K562 (cell line): ENCODE data around the gene PCSK2. TPM values are rescaled to one million over a fixed set of nuclear protein-coding genes. Genes with fewer than 3 reads are reported as not detected.

Source experiments
- ATAC-seq: fragments of 200-7000 bp; cut with Tn5 transposase; 3 replicates; pipeline ENCODE4 v1.9.1; 2020; ENCODE audit warnings: moderate library complexity
- BruUV-seq: library from RNA; stranded (reverse); fragments of 400-500 nt; replicated peaks from 2 replicates; lab custom pipeline; 2021; lab: Mats Ljungman, UMichigan
- CTCF ChIA-PET: fragments of 300-600 bp; formaldehyde crosslinking; extraction: SDS; loops from one replicate; lab custom pipeline; 2021; ENCODE audit warnings: low intra/inter-chr PET ratio; lab: Yijun Ruan, JAX
- POLR2A ChIA-PET: fragments of 300-600, 350-650 bp; sonication (Branson Sonifier 250); formaldehyde crosslinking; extraction: SDS; loops from one replicate; lab custom pipeline; 2021; ENCODE audit warnings: antibody characterized with exemption, inconsistent platforms; lab: Yijun Ruan, JAX
- DNase-seq, 4 experiments: peaks; one replicate each; pipeline versions ENCODE4 v3.0.0 to v3.0.0-alpha.2; 2011 to 2018; ENCODE audit warnings: low spot score in 3 of 4, mixed read lengths in 3 of 4; ENCODE audit errors: extremely low read depth in 1 of 4
- FAIRE-seq: peaks from 2 replicates; lab custom pipeline; 2011; peaks lifted over from hg19 to GRCh38; lab: Jason Lieb, UNC
- H2AFZ ChIP-seq: 2 replicates; pipeline ENCODE4 v1.6.0; 2011; ENCODE audit warnings: low read depth, low read length, control low read depth, inconsistent platforms
- H3K27ac ChIP-seq: fragments of 200-600 bp; 3 replicates; pipeline ENCODE4 v1.8.0; 2011; ENCODE audit warnings: low read depth, mild to moderate bottlenecking, control low read depth, inconsistent platforms, low read length, moderate library complexity, mixed read lengths; ENCODE audit errors: extremely low read depth
- H3K27me3 ChIP-seq, 2 experiments: fragments of 300-600 bp in 1 of 2; 2 replicates in 1 of 2; 3 replicates in 1 of 2; pipeline versions ENCODE4 v1.6.0 to v1.8.0; 2011; ENCODE audit warnings: inconsistent platforms in 2 of 2, low read length in 2 of 2, mild to moderate bottlenecking in 1 of 2, mixed read lengths in 1 of 2, moderate library complexity in 1 of 2; ENCODE audit not compliant: control insufficient read depth in 2 of 2, insufficient read depth in 2 of 2
- H3K36me3 ChIP-seq: fragments of 300-600 bp; 3 replicates; pipeline ENCODE4 v1.8.0; 2011; ENCODE audit warnings: mild to moderate bottlenecking, low read length, inconsistent platforms; ENCODE audit not compliant: control insufficient read depth, insufficient read depth
- H3K4me1 ChIP-seq, 2 experiments: fragments of 200-600 bp in 1 of 2; replicated peaks in 1 of 2; 2 replicates in 1 of 2; 3 replicates in 1 of 2; pipeline versions ENCODE4 v1.5.1 to v1.8.0; 2011; ENCODE audit warnings: inconsistent platforms in 2 of 2, low read length in 2 of 2, mild to moderate bottlenecking in 1 of 2, mixed read lengths in 1 of 2, moderate library complexity in 1 of 2; ENCODE audit not compliant: control insufficient read depth in 2 of 2, insufficient read depth in 2 of 2
- H3K4me2 ChIP-seq: 2 replicates; pipeline ENCODE4 v1.6.1; 2011; ENCODE audit warnings: low read length, control low read depth, inconsistent platforms, mixed read lengths; ENCODE audit not compliant: insufficient read depth
- H3K4me3 ChIP-seq: fragments of 200-600 bp; sonication (generic), shearing (Covaris generic); 2 replicates; pipeline ENCODE4 v1.5.1; 2016; ENCODE audit warnings: control low read depth, inconsistent platforms
- H3K79me2 ChIP-seq: fragments of 200-600 bp; 3 replicates; pipeline ENCODE4 v1.8.0; 2011; ENCODE audit warnings: low read length, inconsistent platforms; ENCODE audit not compliant: control insufficient read depth, insufficient read depth
- H3K9ac ChIP-seq, 2 experiments: 2 replicates each; pipeline versions ENCODE4 v1.6.0 to v1.6.1; 2011; ENCODE audit warnings: low read depth in 2 of 2, low read length in 2 of 2, control low read depth in 1 of 2, inconsistent platforms in 1 of 2, mild to moderate bottlenecking in 1 of 2, mixed read lengths in 1 of 2; ENCODE audit not compliant: insufficient read depth in 1 of 2
- H3K9me1 ChIP-seq: one replicate; pipeline ENCODE4 v1.6.0; 2011; ENCODE audit warnings: inconsistent platforms, mild to moderate bottlenecking, low read length, moderate library complexity; ENCODE audit not compliant: control insufficient read depth, insufficient read depth
- H3K9me3 ChIP-seq: replicated peaks from 2 replicates; pipeline ENCODE4 v1.5.1; 2011; ENCODE audit warnings: low read depth, low read length, inconsistent platforms; ENCODE audit not compliant: control insufficient read depth, insufficient read depth
- H4K20me1 ChIP-seq: replicated peaks from 2 replicates; pipeline ENCODE4 v1.6.1; 2011; ENCODE audit warnings: low read length, inconsistent platforms, mixed read lengths; ENCODE audit not compliant: control insufficient read depth, insufficient read depth
- BRF1 ChIP-seq: IDR thresholded peaks from 3 replicates; pipeline ENCODE4 v1.6.1; 2011; ENCODE audit warnings: borderline replicate concordance, mild to moderate bottlenecking; ENCODE audit not compliant: insufficient read length; ENCODE audit errors: extremely low read depth
- GATAD2A ChIP-seq: fragments of 450-650 bp; IDR thresholded peaks from 2 replicates; pipeline ENCODE4 v1.6.1; 2017
- MTA1 ChIP-seq: fragments of 450-650 bp; IDR thresholded peaks from 2 replicates; pipeline ENCODE4 v1.6.1; 2017; ENCODE audit warnings: borderline replicate concordance
- RUNX1 ChIP-seq: sonication (generic); IDR thresholded peaks from 2 replicates; pipeline ENCODE4 v1.6.1; 2016; ENCODE audit warnings: antibody characterized with exemption, low read depth
- TAF1 ChIP-seq: IDR thresholded peaks from 2 replicates; pipeline ENCODE4 v1.6.1; 2011; ENCODE audit warnings: mild to moderate bottlenecking, low read length, moderate library complexity; ENCODE audit not compliant: insufficient read depth, control insufficient read depth, severe bottlenecking; ENCODE audit errors: extremely low read depth
- THRB ChIP-seq: fragments of 450-650 bp; formaldehyde crosslinking; conservative IDR thresholded peaks from 2 replicates; pipeline ENCODE4 v1.4.0; 2022; ENCODE audit warnings: mild to moderate bottlenecking, missing genetic modification characterization
- ZNF134 ChIP-seq: fragments of 250-450 bp; sonication (Bioruptor Pico); conservative IDR thresholded peaks from 2 replicates; pipeline ENCODE4 v1.4.0; 2020
- ZNF407 ChIP-seq: fragments of 450-650 bp; IDR thresholded peaks from 2 replicates; pipeline ENCODE4 v1.6.1; 2016; ENCODE audit warnings: low read depth
- whole genome bisulfite sequencing: fragments of 100-300 bp; shearing (Covaris generic); methylation state at CpG from one replicate; pipeline ENCODE4 v1.1.6; 2016; ENCODE audit warnings: low coverage, mixed read lengths; ENCODE audit not compliant: insufficient coverage; ENCODE audit errors: missing lambda C conversion rate; 5-methylcytosine and 5-hydroxymethylcytosine counted together
- in situ Hi-C: fragments of 300-500 bp; cut with MboI; formaldehyde crosslinking; loops from 4 replicates; pipeline ENCODE4 v1.15.0; 2018; ENCODE audit warnings: inconsistent platforms, mixed read lengths
- intact Hi-C: fragments of 100-400 bp; cut with micrococcal nuclease; formaldehyde crosslinking; loops from 2 replicates; pipeline ENCODE4 v1.14.2; 2022
- polyA plus RNA-seq, 8 experiments: library from polyadenylated mRNA; depleted of rRNA in 4 of 8; stranded (reverse) in 5 of 8; unstranded in 3 of 8; fragments of >200 nt; fragmentation: Nextera tagmentation in 2 of 8; fragmentation: Illumina TruSeq in 1 of 8; extraction: Ambion mirVana in 2 of 8; extraction: Trizol in 1 of 8; gene quantifications; 2 replicates each; pipeline versions ENCODE4 v1.2.1 to v1.2.3, GENCODE V29; 2011 to 2014; ENCODE audit warnings: inconsistent platforms in 1 of 8, missing spikeins in 1 of 8
- total RNA-seq, 7 experiments: library from RNA; depleted of rRNA in 6 of 7; stranded (reverse); fragments of >200 nt in 6 of 7; fragmentation: Illumina TruSeq in 2 of 7; extraction: Trizol in 2 of 7; gene quantifications; 2 replicates each; pipeline versions ENCODE4 v1.2.1 to v1.2.3, GENCODE V29; 2011 to 2021; ENCODE audit warnings: low replicate concordance in 1 of 7

Gene PCSK2
- total and polyA plus RNA-seq, 9 of the 15 experiments (the other 6 are each of a cell fraction or from before 2014, with no cell fraction given) = 0.04 to 0.07 (median 0.05) TPM; not detected in 6

GRCh38 chr20:17379651-17380050, 152.8 kb downstream of the PCSK2 start:
- no peaks in the 10 kb centered on the region for H3K36me3 ChIP-seq

GRCh38 chr20:17380801-17381200, 154.0 kb downstream of the PCSK2 start:
- POLR2A ChIA-PET = no interaction called here
- Histone ChIP-seq H3K9ac (no peak overlapping the region), H3K36me3 (no peaks in the 10 kb centered on the region), H3K79me2 (no peaks in the 10 kb centered on the region), H3K9me3 (no peaks in the 10 kb centered on the region), H3K9me1 (no peaks in the 10 kb centered on the region), H3K27me3 (no peaks in the 10 kb centered on the region), H4K20me1 (no peaks in the 10 kb centered on the region), H2AFZ (no peak overlapping the region), H3K27ac (no peak overlapping the region), H3K4me1 (no peaks in the 10 kb centered on the region), H3K4me2 (no peak overlapping the region), H3K4me3 (no peak overlapping the region)
- DNase-seq = no peak
- no TSS peak for BruUV-seq
- 4% methylated on average over 4 of the region's 4 CpGs for WGBS
- ATAC-seq = no peak
- FAIRE-seq = no peak
- intact Hi-C loops = no loop called here
- in situ Hi-C loops = no loop called here
- CTCF ChIA-PET = no interaction called here
- TF ChIP-seq TAF1 (no peak), MTA1 (no peak), RUNX1 (no peak), ZNF407 (no peak), GATAD2A (no peak), THRB (no peak)

More at GRCh38 chr20:17379651-17380050, 152.8 kb downstream of the PCSK2 start:
- WGBS = 0% methylated on average over 1 of the region's 2 CpGs
- no peaks in the 10 kb centered on the region for H3K27me3 ChIP-seq
- TF ChIP-seq ZNF134 = peak; percentile 80
- no peak for TF ChIP-seq BRF1
- TF ChIP-seq, all 486 proteins: peak for 1
- no peaks in the 10 kb centered on the region for H4K20me1 ChIP-seq
- CTCF ChIA-PET = no interaction called here
- DNase-seq (no peak), FAIRE-seq (no peak), ATAC-seq (no peak)
- no peak overlapping the region for H3K4me3 ChIP-seq
- no peak overlapping the region for H3K27ac ChIP-seq
- H3K4me2 ChIP-seq = no peak overlapping the region
- POLR2A ChIA-PET = interaction anchor here (0.6 kb wide), 1 partner anchor 108 kb away, joined by 3 read pairs; no protein-coding TSS in a partner anchor
- H2AFZ ChIP-seq = no peak overlapping the region
- BruUV-seq = no TSS peak
- no peaks in the 10 kb centered on the region for H3K4me1 ChIP-seq
- H3K9ac ChIP-seq = no peak overlapping the region
- in situ Hi-C loops = no loop called here
- intact Hi-C loops = no loop called here
- no peaks in the 10 kb centered on the region for H3K9me3 ChIP-seq
- H3K79me2 ChIP-seq = no peaks in the 10 kb centered on the region
- H3K9me1 ChIP-seq = no peaks in the 10 kb centered on the region
